HG03045 (cell line): ENCODE measurements around the gene TBX3.

Experiments
- ATAC-seq: cut with Tn5 transposase; IDR thresholded peaks from one replicate; pipeline ENCODE4 v1.9.1; 2021; ENCODE audit warnings: mild to moderate bottlenecking, moderate library complexity; ENCODE audit not compliant: unreplicated experiment

The TBX3 gene

GRCh38 chr12:114683709-114684097 lies 272 bp downstream of the TBX3 start:
- no peak for ATAC-seq

GRCh38 chr12:114682785-114683708 lies 928 bp downstream of the TBX3 start:
- ATAC-seq, result no peak

- ATAC-seq, result no peak
Observed at GRCh38 chr12:114682106-114682784, 1.7 kb downstream of the TBX3 start.

GRCh38 chr12:114681116-114681871 lies 2.7 kb downstream of the TBX3 start:
- no peak for ATAC-seq

- ATAC-seq, result no peak
Observed at GRCh38 chr12:114680604-114681069, 3.3 kb downstream of the TBX3 start.

- no peak for ATAC-seq
Observed at GRCh38 chr12:114679942-114680341, 4.0 kb downstream of the TBX3 start.

- ATAC-seq, result no peak
Observed at GRCh38 chr12:114679452-114679875, 4.5 kb downstream of the TBX3 start.

GRCh38 chr12:114678718-114679117 lies 5.3 kb downstream of the TBX3 start:
- ATAC-seq, result no peak

- ATAC-seq, result no peak
Observed at GRCh38 chr12:114678028-114678427, 5.9 kb downstream of the TBX3 start.

- ATAC-seq, result no peak
Observed at GRCh38 chr12:114676142-114676741, 7.7 kb downstream of the TBX3 start.

- no peak for ATAC-seq
Observed at GRCh38 chr12:114674251-114675047, 9.5 kb downstream of the TBX3 start.

GRCh38 chr12:114673901-114674250 lies 10.1 kb downstream of the TBX3 start:
- no peak for ATAC-seq

- no peak for ATAC-seq
Observed at GRCh38 chr12:114673169-114673833, 10.7 kb downstream of the TBX3 start.

- no peak for ATAC-seq
Observed at GRCh38 chr12:114672817-114673168, 11.2 kb downstream of the TBX3 start.

GRCh38 chr12:114671443-114672411 lies 12.2 kb downstream of the TBX3 start:
- no peak for ATAC-seq

GRCh38 chr12:114671066-114671442 lies 12.9 kb downstream of the TBX3 start:
- no peak for ATAC-seq

- ATAC-seq, result no peak
Observed at GRCh38 chr12:114670291-114670980, 13.5 kb downstream of the TBX3 start.
